NCI-H2029 (cell line): ENCODE data around the gene TBC1D7.

Experiments
- DNase-seq: peaks from one replicate; lab custom pipeline; 2025; lab: John Stamatoyannopoulos, UW

The TBC1D7 gene

DNA sequence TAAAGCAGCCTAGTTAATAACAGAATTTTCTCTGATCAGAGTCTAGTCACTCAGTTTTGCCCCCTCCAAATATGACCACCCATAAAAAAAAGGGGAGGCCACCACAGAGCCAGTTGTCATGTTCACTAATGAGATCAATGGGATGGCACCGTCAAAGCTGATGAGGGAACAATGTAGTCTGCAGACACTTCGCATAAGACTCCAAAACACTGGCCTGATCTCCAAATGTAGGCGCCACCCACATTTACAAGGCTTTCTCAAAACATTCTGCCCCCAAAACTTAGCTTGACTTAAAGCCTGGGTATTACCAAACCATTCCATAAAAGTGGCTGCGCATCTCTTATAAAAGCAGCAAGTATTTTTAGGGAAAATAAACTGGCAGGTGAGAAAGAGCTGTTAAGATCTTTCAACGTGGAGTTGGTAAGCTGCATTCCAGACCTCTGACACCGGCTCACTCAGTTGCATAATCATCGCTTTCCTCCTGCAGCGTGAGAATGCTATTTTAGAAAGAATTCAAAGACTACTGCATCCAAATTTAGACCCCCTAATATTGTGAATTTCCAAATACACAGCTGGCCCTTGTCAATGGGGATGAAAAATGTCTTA, 59.3 kb downstream of the TBC1D7 start:
- no peak for DNase-seq

DNA sequence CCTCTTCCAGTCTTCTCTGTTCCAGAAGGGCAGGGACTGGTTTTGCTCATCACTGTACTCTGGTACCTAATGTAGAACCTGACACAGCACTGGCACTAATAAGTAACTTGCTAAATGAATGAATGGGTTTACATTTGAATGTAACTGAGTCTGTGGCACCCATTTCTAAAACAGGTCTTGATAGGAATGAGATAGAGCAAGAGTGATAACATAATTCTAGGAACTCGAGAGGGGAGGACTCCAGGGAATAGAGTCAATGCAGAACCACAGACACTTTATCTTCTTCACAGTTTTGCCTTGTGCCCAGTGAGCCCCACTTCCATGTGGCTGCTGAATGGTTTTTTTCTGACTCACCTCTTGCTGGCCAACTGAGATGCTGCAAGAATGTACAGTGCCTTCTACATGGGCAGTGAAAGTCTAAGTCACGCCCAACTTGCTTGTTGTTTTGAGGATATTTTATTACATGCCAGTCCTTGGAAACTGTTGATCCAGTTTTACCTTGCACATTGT, 61.1 kb downstream of the TBC1D7 start:
- DNase-seq: no peak

DNA sequence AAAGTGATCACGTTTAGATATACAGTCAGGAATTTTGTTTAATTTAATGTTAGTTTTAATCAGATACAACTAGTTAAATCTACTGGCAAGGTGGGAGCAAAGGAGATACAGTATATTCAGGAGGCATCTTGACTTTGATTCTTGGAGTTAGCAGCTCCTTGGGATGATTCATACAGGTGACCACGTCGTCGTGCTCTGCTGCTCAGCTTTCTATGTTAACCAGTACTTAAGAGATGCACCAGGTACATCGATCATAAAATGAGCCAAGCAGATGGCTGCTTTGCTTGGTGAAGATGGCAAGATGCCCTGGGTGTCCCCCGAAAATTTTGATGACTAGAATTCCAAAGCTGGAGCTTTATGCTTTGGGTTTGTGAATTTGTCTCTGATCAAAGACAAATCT, 64.7 kb downstream of the TBC1D7 start:
- DNase-seq: no peak

DNA sequence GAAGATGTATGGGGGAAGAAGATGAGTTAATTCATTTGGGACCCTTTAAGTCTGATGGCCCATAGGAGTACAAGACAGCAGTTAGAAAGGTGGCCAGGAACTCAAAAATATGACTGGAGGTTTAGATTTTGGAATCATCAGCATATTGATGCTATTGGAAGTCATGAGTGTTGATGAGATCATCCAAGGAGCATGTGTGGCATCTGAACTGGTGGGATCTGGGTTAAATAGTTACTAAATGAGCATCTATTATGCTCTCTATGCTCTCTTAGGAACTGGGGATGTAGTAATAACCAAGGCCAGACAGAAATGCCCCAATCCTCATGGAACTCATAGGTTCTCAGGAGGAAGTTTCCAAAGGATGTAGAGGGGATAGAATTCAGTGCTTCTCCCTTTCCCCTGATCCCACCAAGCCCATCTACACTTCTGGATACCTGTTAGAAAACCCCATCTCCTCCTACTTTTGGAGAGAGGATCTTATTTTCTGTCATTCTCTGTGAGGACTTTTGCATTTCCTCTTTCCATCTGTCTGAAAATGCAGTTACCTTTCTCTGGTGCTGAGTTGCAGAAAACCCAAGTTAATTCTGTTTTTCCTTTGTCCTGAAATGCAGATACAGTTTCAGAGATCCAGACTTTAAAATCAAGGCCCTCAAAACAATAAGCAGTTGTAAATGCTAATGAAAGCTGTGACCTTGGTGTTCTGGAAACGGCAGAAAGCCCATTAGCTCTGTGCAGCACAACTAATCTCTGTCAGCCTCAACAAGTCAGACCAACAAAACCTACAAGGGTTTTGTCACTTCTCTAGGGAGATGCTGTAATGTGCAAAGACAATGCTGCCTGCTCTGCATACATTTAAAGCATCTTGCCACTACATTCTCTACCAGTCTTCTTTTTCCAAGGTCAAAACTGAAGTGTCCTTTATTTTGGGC, 65.8 kb downstream of the TBC1D7 start:
- DNase-seq: no peak

DNA sequence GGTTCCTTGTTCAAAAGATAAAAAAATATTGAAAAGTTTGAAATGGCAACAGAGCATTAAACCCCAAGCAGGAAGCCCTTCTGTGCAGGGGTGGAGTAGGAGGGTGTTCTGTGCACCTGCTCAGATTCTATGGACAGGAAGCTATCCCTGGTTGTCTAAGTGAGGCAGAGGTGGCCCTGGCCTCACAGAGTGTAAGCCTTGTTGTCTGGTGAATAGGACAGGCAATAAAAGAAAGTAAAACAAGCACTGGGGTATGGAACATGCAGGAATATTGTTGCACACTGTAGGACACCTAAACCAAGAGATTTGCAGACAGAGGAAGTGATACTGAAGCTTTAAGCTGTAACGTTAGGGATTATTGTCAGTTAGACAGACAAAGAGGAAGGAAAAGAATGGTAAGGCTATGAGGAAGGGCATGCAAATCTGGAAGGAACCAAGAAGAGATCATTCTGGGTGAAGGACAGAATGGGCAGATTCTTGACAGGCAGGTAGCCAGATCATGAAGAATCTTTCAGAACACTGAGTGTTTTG, 66.8 kb downstream of the TBC1D7 start:
- peak; percentile 7 for DNase-seq

DNA sequence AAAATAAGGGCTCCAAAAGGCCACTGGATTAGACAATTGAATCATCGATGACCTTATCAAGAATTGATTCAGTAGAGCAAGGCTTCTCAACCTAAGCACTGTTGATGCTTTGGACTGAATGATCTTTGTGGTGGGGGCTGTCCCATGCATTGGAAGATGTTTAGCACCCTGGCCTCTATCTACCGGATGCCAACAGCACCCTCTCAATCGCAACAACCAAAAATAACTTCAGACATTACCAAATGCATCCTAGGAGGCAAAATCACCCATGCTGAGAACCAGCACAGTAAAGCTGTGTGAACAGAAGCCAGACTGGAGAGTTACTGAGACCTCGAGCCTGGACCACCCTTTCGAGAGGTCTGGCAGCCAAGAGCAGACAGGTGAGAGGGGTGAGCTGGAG, 67.5 kb downstream of the TBC1D7 start:
- no peak for DNase-seq

DNA sequence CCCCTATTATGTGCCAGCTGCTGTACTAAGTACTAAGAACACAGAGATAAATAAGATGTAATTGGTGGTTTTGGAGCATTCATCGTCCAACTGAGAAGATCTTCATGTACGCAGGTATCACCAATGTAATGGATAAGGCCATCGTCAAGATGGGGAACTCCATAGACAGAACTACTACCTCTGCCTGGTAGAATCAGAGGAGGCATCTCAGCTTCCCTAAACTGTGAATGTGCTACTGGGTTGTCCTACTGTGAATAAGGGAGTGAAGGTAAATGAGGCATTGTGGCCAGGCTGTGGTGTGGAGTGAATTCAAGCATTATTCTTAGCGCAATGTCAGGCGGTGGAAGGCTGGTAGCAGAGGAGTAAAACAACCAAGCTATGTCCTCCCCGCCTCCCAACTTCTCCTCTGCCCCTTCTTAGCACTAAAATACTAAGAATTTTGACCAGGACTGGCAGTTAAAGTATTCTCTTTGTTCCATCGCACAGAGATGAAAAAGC, 68.2 kb downstream of the TBC1D7 start:
- DNase-seq: no peak

DNA sequence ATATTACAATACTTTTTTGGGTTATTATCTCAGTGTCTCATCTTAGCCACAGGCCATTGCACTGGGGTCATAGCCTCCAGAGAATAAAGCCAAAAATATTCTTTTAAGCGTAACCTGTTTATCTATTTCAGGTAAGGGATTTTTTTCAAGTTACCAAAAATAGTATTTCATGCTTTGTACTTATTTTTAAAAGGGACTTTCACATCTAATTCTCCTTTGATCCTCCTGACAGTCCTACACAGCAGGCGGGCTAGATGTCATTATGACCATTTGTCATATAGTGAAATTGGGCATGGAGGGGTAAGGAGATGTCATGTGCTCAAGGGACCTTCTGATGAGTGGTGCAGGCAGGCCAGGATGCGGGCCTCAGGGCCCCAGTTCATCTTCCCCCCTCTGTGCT, 68.9 kb downstream of the TBC1D7 start:
- no peak for DNase-seq

DNA sequence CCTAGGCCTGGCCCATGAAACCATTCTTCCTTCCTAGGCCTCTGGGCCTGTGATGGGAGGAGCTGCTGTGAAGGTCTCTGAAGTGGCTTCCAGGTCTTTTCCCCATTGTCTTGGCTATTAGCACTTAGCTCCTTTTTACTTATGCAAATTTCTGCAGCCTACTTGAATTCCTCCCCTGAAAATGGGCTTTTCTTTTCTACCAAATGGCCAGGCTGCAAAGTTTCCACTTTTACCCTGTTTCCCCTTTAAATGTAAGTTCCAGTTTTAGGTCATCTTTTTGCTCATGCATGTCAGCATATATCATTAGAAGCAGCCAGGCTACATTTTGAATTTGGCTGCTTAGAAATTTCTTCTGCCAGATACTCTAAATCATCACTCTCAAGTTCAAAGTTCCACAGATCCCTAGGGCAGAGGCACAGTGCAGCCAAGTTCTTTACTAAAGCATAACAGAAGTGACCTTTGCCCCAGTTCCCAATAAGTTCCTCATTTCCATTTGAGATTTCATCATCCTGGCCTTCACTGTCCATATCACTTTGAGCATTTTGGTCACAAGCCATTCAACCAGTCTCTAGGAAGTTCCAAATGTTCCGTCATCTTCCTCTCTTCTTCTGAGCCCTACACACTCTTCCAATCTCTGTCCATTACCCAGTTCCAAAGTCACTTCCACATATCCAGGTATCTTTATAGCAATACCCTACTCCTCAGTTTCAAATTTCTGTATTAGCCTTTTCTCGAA, 71.9 kb downstream of the TBC1D7 start:
- DNase-seq: no peak
